GM23338 (cell line): ENCODE data around the gene COPS7B. TPM values are rescaled to one million over a fixed set of nuclear protein-coding genes. Genes with fewer than 3 reads are reported as not detected.

ENCODE experiments used
- ATAC-seq: fragments of 200-7000 bp; cut with Tn5 transposase; 3 replicates; pipeline ENCODE4 v1.9.1; 2020
- DNase-seq: peaks from one replicate; pipeline ENCODE4 v3.0.0-alpha.2; 2015; ENCODE audit warnings: low spot score
- H2AFZ ChIP-seq: fragments of 200-600 bp; sonication (generic); 2 replicates; pipeline ENCODE4 v1.8.0; 2016; ENCODE audit warnings: antibody characterized with exemption, mild to moderate bottlenecking, moderate library complexity
- H3F3A ChIP-seq: fragments of 200-600 bp; sonication (generic); replicated peaks from 2 replicates; pipeline ENCODE4 v1.8.0; 2017; ENCODE audit warnings: antibody characterized with exemption, mixed run types, low read depth
- H3K27ac ChIP-seq: fragments of 200-600 bp; sonication (generic); 2 replicates; pipeline ENCODE4 v1.6.1; 2016; ENCODE audit warnings: low read depth
- H3K27me3 ChIP-seq: fragments of 200-600 bp; sonication (generic); 2 replicates; pipeline ENCODE4 v1.8.0; 2016; ENCODE audit warnings: mild to moderate bottlenecking, mixed run types, moderate library complexity; ENCODE audit not compliant: insufficient read depth
- H3K36me3 ChIP-seq: fragments of 200-600 bp; sonication (generic); 2 replicates; pipeline ENCODE4 v1.8.0; 2016; ENCODE audit warnings: mild to moderate bottlenecking; ENCODE audit not compliant: insufficient read depth
- H3K4me1 ChIP-seq: fragments of 200-600 bp; sonication (generic); 2 replicates; pipeline ENCODE4 v1.8.0; 2016; ENCODE audit warnings: mild to moderate bottlenecking, moderate library complexity; ENCODE audit not compliant: insufficient read depth
- H3K4me2 ChIP-seq: fragments of 200-600 bp; sonication (generic); 2 replicates; pipeline ENCODE4 v1.7.1; 2017; ENCODE audit warnings: mixed run types
- H3K4me3 ChIP-seq: fragments of 200-600 bp; sonication (generic); 2 replicates; pipeline ENCODE4 v1.6.1; 2016; ENCODE audit warnings: mixed run types
- H3K79me2 ChIP-seq: fragments of 200-600 bp; sonication (generic); replicated peaks from 2 replicates; pipeline ENCODE4 v1.8.0; 2017; ENCODE audit warnings: mild to moderate bottlenecking; ENCODE audit not compliant: insufficient read depth
- H3K9me2 ChIP-seq: fragments of 200-600 bp; sonication (generic); 2 replicates; pipeline ENCODE4 v1.8.0; 2017; ENCODE audit not compliant: insufficient read depth
- H4K20me1 ChIP-seq: fragments of 200-600 bp; sonication (generic); replicated peaks from 2 replicates; pipeline ENCODE4 v1.8.0; 2017; ENCODE audit warnings: mild to moderate bottlenecking; ENCODE audit not compliant: insufficient read depth
- H3K27ac Mint-ChIP-seq: 2 replicates; pipeline ENCODE4 v1.8.0; 2020; ENCODE audit warnings: inconsistent platforms, mild to moderate bottlenecking, moderate library complexity, mixed read lengths
- H3K27me3 Mint-ChIP-seq: 3 replicates; pipeline ENCODE4 v1.8.0; 2022; ENCODE audit warnings: low read depth, mild to moderate bottlenecking, moderate library complexity, mixed read lengths, inconsistent platforms; ENCODE audit not compliant: insufficient read depth, poor library complexity
- H3K36me3 Mint-ChIP-seq: 3 replicates; pipeline ENCODE4 v1.8.0; 2021; ENCODE audit warnings: low read depth, mild to moderate bottlenecking, inconsistent platforms, moderate library complexity, mixed read lengths
- H3K4me1 Mint-ChIP-seq: 3 replicates; pipeline ENCODE4 v1.8.0; 2020; ENCODE audit warnings: mild to moderate bottlenecking, inconsistent platforms, mixed read lengths
- H3K4me3 Mint-ChIP-seq: 3 replicates; pipeline ENCODE4 v1.8.0; 2021; ENCODE audit warnings: moderate library complexity, mild to moderate bottlenecking, inconsistent platforms, mixed read lengths
- H3K9me3 Mint-ChIP-seq: 3 replicates; pipeline ENCODE4 v1.8.0; 2020; ENCODE audit warnings: moderate library complexity, mild to moderate bottlenecking, inconsistent platforms, mixed read lengths
- ETS1 ChIP-seq: IDR thresholded peaks from 2 replicates; pipeline ENCODE4 v1.6.1; 2016; ENCODE audit warnings: antibody characterized with exemption
- ZNF331 ChIP-seq: fragments of 250-450 bp; sonication (Bioruptor Pico); IDR thresholded peaks from 2 replicates; pipeline ENCODE4 v1.5.0; 2020; ENCODE audit warnings: low read depth, mild to moderate bottlenecking, moderate library complexity
- polyA plus RNA-seq: library from polyadenylated mRNA; unstranded; fragments of >200 nt; fragmentation: Nextera tagmentation; extraction: Ambion mirVana; gene quantifications from 2 replicates; pipeline ENCODE4 v1.2.1, GENCODE V29; 2016
- total RNA-seq: library from RNA; depleted of rRNA; stranded (reverse); fragments of >200 nt; shearing (Covaris generic); gene quantifications from 2 replicates; pipeline ENCODE4 v1.2.3, GENCODE V29; 2014
- TF ChIP-seq, protein P1 (sequence below): fragments of 250-450 bp; sonication (Bioruptor Pico); IDR thresholded peaks from 2 replicates; pipeline ENCODE4 v1.5.0; 2020; ENCODE audit warnings: mild to moderate bottlenecking, moderate library complexity
- TF ChIP-seq, protein P2 (sequence below): IDR thresholded peaks from one replicate; pipeline ENCODE4 v1.6.1; 2018; ENCODE audit warnings: antibody characterized with exemption; ENCODE audit not compliant: unreplicated experiment

COPS7B gene
- total and polyA plus RNA-seq, 2 experiments from 2014 or later, result 40.9 to 63.7 TPM

GRCh38 chr2:231800493-231801091, 14.3 kb downstream of the COPS7B start (continued):
- TF ChIP-seq, protein P1, sequence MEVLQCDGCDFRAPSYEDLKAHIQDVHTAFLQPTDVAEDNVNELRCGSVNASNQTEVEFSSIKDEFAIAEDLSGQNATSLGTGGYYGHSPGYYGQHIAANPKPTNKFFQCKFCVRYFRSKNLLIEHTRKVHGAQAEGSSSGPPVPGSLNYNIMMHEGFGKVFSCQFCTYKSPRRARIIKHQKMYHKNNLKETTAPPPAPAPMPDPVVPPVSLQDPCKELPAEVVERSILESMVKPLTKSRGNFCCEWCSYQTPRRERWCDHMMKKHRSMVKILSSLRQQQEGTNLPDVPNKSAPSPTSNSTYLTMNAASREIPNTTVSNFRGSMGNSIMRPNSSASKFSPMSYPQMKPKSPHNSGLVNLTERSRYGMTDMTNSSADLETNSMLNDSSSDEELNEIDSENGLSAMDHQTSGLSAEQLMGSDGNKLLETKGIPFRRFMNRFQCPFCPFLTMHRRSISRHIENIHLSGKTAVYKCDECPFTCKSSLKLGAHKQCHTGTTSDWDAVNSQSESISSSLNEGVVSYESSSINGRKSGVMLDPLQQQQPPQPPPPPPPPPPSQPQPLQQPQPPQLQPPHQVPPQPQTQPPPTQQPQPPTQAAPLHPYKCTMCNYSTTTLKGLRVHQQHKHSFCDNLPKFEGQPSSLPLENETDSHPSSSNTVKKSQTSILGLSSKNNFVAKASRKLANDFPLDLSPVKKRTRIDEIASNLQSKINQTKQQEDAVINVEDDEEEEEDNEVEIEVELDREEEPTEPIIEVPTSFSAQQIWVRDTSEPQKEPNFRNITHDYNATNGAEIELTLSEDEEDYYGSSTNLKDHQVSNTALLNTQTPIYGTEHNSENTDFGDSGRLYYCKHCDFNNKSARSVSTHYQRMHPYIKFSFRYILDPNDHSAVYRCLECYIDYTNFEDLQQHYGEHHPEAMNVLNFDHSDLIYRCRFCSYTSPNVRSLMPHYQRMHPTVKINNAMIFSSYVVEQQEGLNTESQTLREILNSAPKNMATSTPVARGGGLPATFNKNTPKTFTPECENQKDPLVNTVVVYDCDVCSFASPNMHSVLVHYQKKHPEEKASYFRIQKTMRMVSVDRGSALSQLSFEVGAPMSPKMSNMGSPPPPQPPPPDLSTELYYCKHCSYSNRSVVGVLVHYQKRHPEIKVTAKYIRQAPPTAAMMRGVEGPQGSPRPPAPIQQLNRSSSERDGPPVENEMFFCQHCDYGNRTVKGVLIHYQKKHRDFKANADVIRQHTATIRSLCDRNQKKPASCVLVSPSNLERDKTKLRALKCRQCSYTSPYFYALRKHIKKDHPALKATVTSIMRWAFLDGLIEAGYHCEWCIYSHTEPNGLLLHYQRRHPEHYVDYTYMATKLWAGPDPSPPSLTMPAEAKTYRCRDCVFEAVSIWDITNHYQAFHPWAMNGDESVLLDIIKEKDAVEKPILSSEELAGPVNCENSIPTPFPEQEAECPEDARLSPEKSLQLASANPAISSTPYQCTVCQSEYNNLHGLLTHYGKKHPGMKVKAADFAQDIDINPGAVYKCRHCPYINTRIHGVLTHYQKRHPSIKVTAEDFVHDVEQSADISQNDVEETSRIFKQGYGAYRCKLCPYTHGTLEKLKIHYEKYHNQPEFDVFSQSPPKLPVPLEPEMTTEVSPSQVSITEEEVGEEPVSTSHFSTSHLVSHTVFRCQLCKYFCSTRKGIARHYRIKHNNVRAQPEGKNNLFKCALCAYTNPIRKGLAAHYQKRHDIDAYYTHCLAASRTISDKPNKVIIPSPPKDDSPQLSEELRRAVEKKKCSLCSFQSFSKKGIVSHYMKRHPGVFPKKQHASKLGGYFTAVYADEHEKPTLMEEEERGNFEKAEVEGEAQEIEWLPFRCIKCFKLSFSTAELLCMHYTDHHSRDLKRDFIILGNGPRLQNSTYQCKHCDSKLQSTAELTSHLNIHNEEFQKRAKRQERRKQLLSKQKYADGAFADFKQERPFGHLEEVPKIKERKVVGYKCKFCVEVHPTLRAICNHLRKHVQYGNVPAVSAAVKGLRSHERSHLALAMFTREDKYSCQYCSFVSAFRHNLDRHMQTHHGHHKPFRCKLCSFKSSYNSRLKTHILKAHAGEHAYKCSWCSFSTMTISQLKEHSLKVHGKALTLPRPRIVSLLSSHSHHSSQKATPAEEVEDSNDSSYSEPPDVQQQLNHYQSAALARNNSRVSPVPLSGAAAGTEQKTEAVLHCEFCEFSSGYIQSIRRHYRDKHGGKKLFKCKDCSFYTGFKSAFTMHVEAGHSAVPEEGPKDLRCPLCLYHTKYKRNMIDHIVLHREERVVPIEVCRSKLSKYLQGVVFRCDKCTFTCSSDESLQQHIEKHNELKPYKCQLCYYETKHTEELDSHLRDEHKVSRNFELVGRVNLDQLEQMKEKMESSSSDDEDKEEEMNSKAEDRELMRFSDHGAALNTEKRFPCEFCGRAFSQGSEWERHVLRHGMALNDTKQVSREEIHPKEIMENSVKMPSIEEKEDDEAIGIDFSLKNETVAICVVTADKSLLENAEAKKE (CRISPR knock-in tag), result no peak
- TF ChIP-seq ETS1, result no peak

DNA sequence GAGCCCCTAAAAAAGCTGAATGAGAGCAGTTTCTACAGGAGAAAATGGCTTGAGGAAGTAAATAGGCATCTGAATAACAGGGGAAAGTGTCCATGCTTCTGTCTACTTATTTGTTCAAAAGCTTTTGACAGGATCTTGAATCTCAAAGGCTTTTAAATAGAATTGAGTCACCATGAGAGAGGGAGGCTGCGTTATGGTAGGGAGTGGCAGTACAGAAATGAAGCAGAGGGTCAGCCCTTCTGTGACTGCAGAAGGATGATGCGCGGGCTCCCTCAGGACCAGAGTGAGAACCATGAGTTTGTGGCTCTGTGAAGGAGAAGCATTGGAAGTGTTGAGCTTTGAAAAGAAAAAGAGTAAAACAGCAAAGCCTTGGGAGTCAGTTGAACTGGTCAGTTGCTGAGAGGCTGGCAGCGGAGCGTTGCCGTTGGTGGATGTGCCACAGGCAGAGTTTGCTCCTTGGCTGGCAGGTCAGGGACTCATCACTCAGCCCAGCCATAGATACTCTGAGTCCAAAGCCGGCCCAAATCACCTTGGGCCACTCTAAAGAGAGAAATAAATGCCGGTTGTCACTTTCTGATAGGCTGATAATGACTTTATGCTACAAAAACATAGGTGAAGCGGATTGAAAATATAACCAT, 17.4 kb downstream of the COPS7B start:
- Mint-ChIP-seq H3K9me3 (no peaks in the 10 kb centered on the region), H3K36me3 (peaks cover 36% of the 10 kb centered on the region)
- no peak overlapping the region for H3K4me2 ChIP-seq
- no peak for TF ChIP-seq ZNF331 (CRISPR knock-in tag)
- TF ChIP-seq, protein P2, sequence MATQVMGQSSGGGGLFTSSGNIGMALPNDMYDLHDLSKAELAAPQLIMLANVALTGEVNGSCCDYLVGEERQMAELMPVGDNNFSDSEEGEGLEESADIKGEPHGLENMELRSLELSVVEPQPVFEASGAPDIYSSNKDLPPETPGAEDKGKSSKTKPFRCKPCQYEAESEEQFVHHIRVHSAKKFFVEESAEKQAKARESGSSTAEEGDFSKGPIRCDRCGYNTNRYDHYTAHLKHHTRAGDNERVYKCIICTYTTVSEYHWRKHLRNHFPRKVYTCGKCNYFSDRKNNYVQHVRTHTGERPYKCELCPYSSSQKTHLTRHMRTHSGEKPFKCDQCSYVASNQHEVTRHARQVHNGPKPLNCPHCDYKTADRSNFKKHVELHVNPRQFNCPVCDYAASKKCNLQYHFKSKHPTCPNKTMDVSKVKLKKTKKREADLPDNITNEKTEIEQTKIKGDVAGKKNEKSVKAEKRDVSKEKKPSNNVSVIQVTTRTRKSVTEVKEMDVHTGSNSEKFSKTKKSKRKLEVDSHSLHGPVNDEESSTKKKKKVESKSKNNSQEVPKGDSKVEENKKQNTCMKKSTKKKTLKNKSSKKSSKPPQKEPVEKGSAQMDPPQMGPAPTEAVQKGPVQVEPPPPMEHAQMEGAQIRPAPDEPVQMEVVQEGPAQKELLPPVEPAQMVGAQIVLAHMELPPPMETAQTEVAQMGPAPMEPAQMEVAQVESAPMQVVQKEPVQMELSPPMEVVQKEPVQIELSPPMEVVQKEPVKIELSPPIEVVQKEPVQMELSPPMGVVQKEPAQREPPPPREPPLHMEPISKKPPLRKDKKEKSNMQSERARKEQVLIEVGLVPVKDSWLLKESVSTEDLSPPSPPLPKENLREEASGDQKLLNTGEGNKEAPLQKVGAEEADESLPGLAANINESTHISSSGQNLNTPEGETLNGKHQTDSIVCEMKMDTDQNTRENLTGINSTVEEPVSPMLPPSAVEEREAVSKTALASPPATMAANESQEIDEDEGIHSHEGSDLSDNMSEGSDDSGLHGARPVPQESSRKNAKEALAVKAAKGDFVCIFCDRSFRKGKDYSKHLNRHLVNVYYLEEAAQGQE, result no peak

More for the DNA sequence above, 17.4 kb downstream of the COPS7B start:
- H3K4me3 ChIP-seq, result no peak overlapping the region
- Mint-ChIP-seq H3K4me3 (no peak overlapping the region), H3K27me3 (peaks cover 3% of the 10 kb centered on the region), H3K4me1 (peaks cover 10% of the 10 kb centered on the region), H3K27ac (no peak overlapping the region)
- H3K4me1 ChIP-seq, result 0 out of 2 replicates have a peak, but pooled peaks cover 4% of the 10 kb centered on the region
- H2AFZ ChIP-seq, result no peak overlapping the region
- ATAC-seq, result no peak
- peaks cover 13% of the 10 kb centered on the region for H3K36me3 ChIP-seq
- H3K27ac ChIP-seq, result 0 out of 2 replicates have a peak overlapping the region, but pooled peaks have one; percentile 19
- H4K20me1 ChIP-seq, result peaks cover 28% of the 10 kb centered on the region
- no peaks in the 10 kb centered on the region for H3K9me2 ChIP-seq
- H3F3A ChIP-seq, result 0 out of 2 replicates have a peak, but pooled peaks cover 2% of the 10 kb centered on the region
- no peak for DNase-seq
- no peaks in the 10 kb centered on the region for H3K27me3 ChIP-seq
- H3K79me2 ChIP-seq, result peaks cover 12% of the 10 kb centered on the region; the same call in 1 of the 2 replicates
